H1 (cell line): Measurements from ENCODE around the gene EVA1C. TPM values are rescaled to one million over a fixed set of nuclear protein-coding genes. Genes with fewer than 3 reads are reported as not detected.
"Not testable (repeated sequence)": the region's sequence is repeated elsewhere in the genome, so short reads cannot be mapped to it uniquely, and the experiment has no call there.

ENCODE experiments used
- CTCF ChIA-PET: fragments of 300-600 bp; sonication (Branson Sonifier 250); formaldehyde crosslinking; loops from one replicate; lab custom pipeline; 2021; ENCODE audit not compliant: partially characterized antibody; lab: Charles Lee
- POLR2A ChIA-PET: fragments of 300-600 bp; sonication (Branson Sonifier 250); formaldehyde crosslinking; loops from one replicate; lab custom pipeline; 2021; ENCODE audit warnings: inconsistent platforms; ENCODE audit not compliant: partially characterized antibody; lab: Charles Lee
- DNase-seq, 2 experiments: peaks; one replicate each; pipeline versions ENCODE4 v3.0.0 to v3.0.0-alpha.2; 2010 to 2022; ENCODE audit warnings: low spot score in 2 of 2, low read depth in 1 of 2, mixed read lengths in 1 of 2
- FAIRE-seq: peaks from 2 replicates; lab custom pipeline; 2011; peaks lifted over from hg19 to GRCh38; lab: Jason Lieb, UNC
- H2AFZ ChIP-seq: 2 replicates; pipeline ENCODE4 v1.8.1; 2012; ENCODE audit warnings: low read length, inconsistent platforms
- H2AK5ac ChIP-seq: 2 replicates; pipeline ENCODE4 v1.6.1; 2013; ENCODE audit warnings: low read depth, low read length
- H2BK120ac ChIP-seq: replicated peaks from 2 replicates; pipeline ENCODE3; 2013; ENCODE audit warnings: low read depth, low read length, inconsistent platforms
- H2BK12ac ChIP-seq: 2 replicates; pipeline ENCODE4 v1.6.1; 2013; ENCODE audit warnings: low read depth, low read length
- H2BK15ac ChIP-seq: 2 replicates; pipeline ENCODE4 v1.6.1; 2013; ENCODE audit warnings: low read length
- H2BK20ac ChIP-seq: 2 replicates; pipeline ENCODE4 v1.6.1; 2013; ENCODE audit warnings: low read length
- H2BK5ac ChIP-seq: 2 replicates; pipeline ENCODE4 v1.6.1; 2013; ENCODE audit warnings: low read depth, low read length
- H3K14ac ChIP-seq: 2 replicates; pipeline ENCODE4 v1.6.1; 2013; ENCODE audit warnings: inconsistent platforms; ENCODE audit not compliant: insufficient read length
- H3K18ac ChIP-seq: 2 replicates; pipeline ENCODE4 v1.6.1; 2013; ENCODE audit warnings: low read length; ENCODE audit errors: extremely low read depth
- H3K23ac ChIP-seq: 2 replicates; pipeline ENCODE4 v1.6.1; 2013; ENCODE audit warnings: inconsistent platforms; ENCODE audit not compliant: insufficient read length
- H3K23me2 ChIP-seq: 2 replicates; pipeline ENCODE4 v1.6.1; 2013; ENCODE audit warnings: low read depth, low read length
- H3K27ac ChIP-seq: 2 replicates; pipeline ENCODE4 v1.6.1; 2011; ENCODE audit warnings: low read depth, low read length, inconsistent platforms
- H3K27me3 ChIP-seq, 4 experiments: replicated peaks in 1 of 4; 1 replicate in 1 of 4; 2 replicates in 3 of 4; pipeline versions ENCODE4 v1.6.1 to v1.8.1; 2011 to 2013; ENCODE audit warnings: low read length in 3 of 4, mild to moderate bottlenecking in 3 of 4, inconsistent platforms in 2 of 4, mixed read lengths in 2 of 4, moderate library complexity in 1 of 4; ENCODE audit not compliant: control insufficient read depth in 3 of 4, insufficient read depth in 3 of 4; ENCODE audit errors: extremely low read depth in 1 of 4
- H3K36me3 ChIP-seq, 4 experiments: 2 replicates each; pipeline versions ENCODE4 v1.6.1 to v1.8.1; 2011 to 2013; ENCODE audit warnings: mild to moderate bottlenecking in 4 of 4, low read length in 3 of 4, moderate library complexity in 2 of 4, control low read depth in 1 of 4, inconsistent platforms in 1 of 4; ENCODE audit not compliant: insufficient read depth in 4 of 4, control insufficient read depth in 2 of 4
- H3K4ac ChIP-seq: replicated peaks from 2 replicates; pipeline ENCODE3; 2013; ENCODE audit warnings: low read length, low read depth, mixed read lengths, inconsistent platforms; ENCODE audit not compliant: insufficient read length
- H3K4me1 ChIP-seq, 4 experiments: replicated peaks in 1 of 4; 1 replicate in 1 of 4; 2 replicates in 3 of 4; pipeline versions ENCODE4 v1.6.1 to v1.8.1; 2011 to 2013; ENCODE audit warnings: low read length in 3 of 4, inconsistent platforms in 2 of 4, mixed read lengths in 1 of 4; ENCODE audit not compliant: insufficient read depth in 4 of 4, control insufficient read depth in 3 of 4
- H3K4me2 ChIP-seq, 2 experiments: 2 replicates each; pipeline versions ENCODE4 v1.6.1 to v1.8.1; 2011 to 2013; ENCODE audit warnings: low read depth in 2 of 2, low read length in 2 of 2, control low read depth in 1 of 2, inconsistent platforms in 1 of 2, mild to moderate bottlenecking in 1 of 2; ENCODE audit not compliant: insufficient read depth in 1 of 2
- H3K4me3 ChIP-seq, 4 experiments: fragments of 200-600, 300-600 bp in 1 of 4; sonication (generic), shearing (Covaris generic), sonication (Bioruptor Twin) in 1 of 4; 2 replicates each; pipeline versions ENCODE4 v1.5.1 to v1.8.1; 2011 to 2016; ENCODE audit warnings: low read length in 4 of 4, low read depth in 3 of 4, control low read depth in 2 of 4, inconsistent platforms in 2 of 4, mild to moderate bottlenecking in 2 of 4, mixed read lengths in 1 of 4, moderate library complexity in 1 of 4; ENCODE audit not compliant: insufficient read depth in 2 of 4; ENCODE audit errors: extremely low read depth in 1 of 4
- H3K56ac ChIP-seq: replicated peaks from 2 replicates; pipeline ENCODE3; 2013; ENCODE audit warnings: low read depth, mild to moderate bottlenecking, mixed read lengths, low read length, inconsistent platforms; ENCODE audit not compliant: insufficient read length
- H3K79me1 ChIP-seq: 2 replicates; pipeline ENCODE4 v1.6.1; 2013; ENCODE audit warnings: low read depth, low read length, control low read depth
- H3K79me2 ChIP-seq, 2 experiments: 2 replicates each; pipeline versions ENCODE4 v1.6.1 to v1.8.1; 2012 to 2013; ENCODE audit warnings: low read length in 2 of 2, mild to moderate bottlenecking in 2 of 2, inconsistent platforms in 1 of 2; ENCODE audit not compliant: insufficient read depth in 2 of 2, control insufficient read depth in 1 of 2
- H3K9ac ChIP-seq, 4 experiments: replicated peaks in 1 of 4; 1 replicate in 1 of 4; 2 replicates in 3 of 4; pipeline versions ENCODE4 v1.6.1 to v1.8.1; 2011 to 2013; ENCODE audit warnings: low read depth in 3 of 4, low read length in 3 of 4, control low read depth in 2 of 4, mild to moderate bottlenecking in 2 of 4, moderate library complexity in 2 of 4, inconsistent platforms in 1 of 4; ENCODE audit errors: extremely low read depth in 1 of 4
- H3K9me3 ChIP-seq, 2 experiments: 2 replicates each; pipeline versions ENCODE4 v1.6.1 to v1.8.1; 2012 to 2013; ENCODE audit warnings: mild to moderate bottlenecking in 2 of 2, moderate library complexity in 2 of 2, control low read depth in 1 of 2, inconsistent platforms in 1 of 2, low read depth in 1 of 2, low read length in 1 of 2, mixed read lengths in 1 of 2; ENCODE audit not compliant: insufficient read depth in 2 of 2
- H4K20me1 ChIP-seq, 2 experiments: replicated peaks in 1 of 2; 2 replicates each; pipeline versions ENCODE3 to v1.8.1; 2011 to 2013; ENCODE audit warnings: inconsistent platforms in 2 of 2, low read length in 2 of 2, mild to moderate bottlenecking in 1 of 2; ENCODE audit not compliant: insufficient read depth in 2 of 2, control insufficient read depth in 1 of 2
- H4K5ac ChIP-seq: 2 replicates; pipeline ENCODE4 v1.6.1; 2013; ENCODE audit warnings: low read length, low read depth, mixed read lengths, inconsistent platforms; ENCODE audit not compliant: insufficient read length
- H4K8ac ChIP-seq: 2 replicates; pipeline ENCODE4 v1.8.0; 2013; ENCODE audit warnings: mild to moderate bottlenecking, moderate library complexity, low read length, inconsistent platforms; ENCODE audit not compliant: insufficient read depth; ENCODE audit errors: extremely low read depth
- H4K91ac ChIP-seq: replicated peaks from 2 replicates; pipeline ENCODE3; 2013; ENCODE audit warnings: low read length, mixed read lengths, inconsistent platforms; ENCODE audit not compliant: insufficient read length
- ATF3 ChIP-seq: IDR thresholded peaks from 2 replicates; pipeline ENCODE4 v1.6.1; 2011; ENCODE audit warnings: low read depth, mild to moderate bottlenecking, low read length; ENCODE audit not compliant: insufficient read depth
- CTCF ChIP-seq, 3 experiments: IDR thresholded peaks; 1 replicate in 2 of 3; 2 replicates in 1 of 3; pipeline versions ENCODE4 v1.5.1 to v1.6.1; 2011; ENCODE audit warnings: low read length in 3 of 3, mild to moderate bottlenecking in 3 of 3, inconsistent platforms in 2 of 3, low read depth in 1 of 3, moderate library complexity in 1 of 3; ENCODE audit not compliant: insufficient read depth in 1 of 3; ENCODE audit errors: control extremely low read depth in 1 of 3
- KDM1A ChIP-seq: fragments of 200-600, 300-600 bp; sonication (generic); IDR thresholded peaks from 2 replicates; pipeline ENCODE4 v1.7.1; 2016; ENCODE audit warnings: mild to moderate bottlenecking, low read length, borderline replicate concordance
- NANOG ChIP-seq: IDR thresholded peaks from 2 replicates; pipeline ENCODE4 v1.6.1; 2011; ENCODE audit warnings: low read length, low read depth, mild to moderate bottlenecking, inconsistent platforms; ENCODE audit not compliant: insufficient read depth, poor library complexity, severe bottlenecking
- NRF1 ChIP-seq: IDR thresholded peaks from 2 replicates; pipeline ENCODE4 v1.6.1; 2011; ENCODE audit warnings: mild to moderate bottlenecking, low read depth, low read length, improper control_type of control experiment
- RAD21 ChIP-seq, 2 experiments: IDR thresholded peaks in 1 of 2; conservative IDR thresholded peaks in 1 of 2; 2 replicates each; pipeline ENCODE4 v1.6.1; 2011; ENCODE audit warnings: low read depth in 2 of 2, low read length in 2 of 2, improper control_type of control experiment in 1 of 2, inconsistent platforms in 1 of 2, mild to moderate bottlenecking in 1 of 2, moderate library complexity in 1 of 2
- SIRT6 ChIP-seq: IDR thresholded peaks from one replicate; pipeline ENCODE4 v1.7.1; 2012; ENCODE audit warnings: low read length, inconsistent platforms
- YY1 ChIP-seq: IDR thresholded peaks from 2 replicates; pipeline ENCODE4 v1.6.1; 2011; ENCODE audit warnings: low read depth, mild to moderate bottlenecking, low read length
- WGBS, 2 experiments: shearing (Covaris generic) in 1 of 2; methylation state at CpG; one replicate each; pipeline versions ENCODE4 v1.1.6 to v1.1.7; 2013 to 2015; ENCODE audit warnings: low lambda C conversion rate in 2 of 2, mixed read lengths in 2 of 2, inconsistent platforms in 1 of 2, low coverage in 1 of 2, missing lambda C conversion rate in 1 of 2; ENCODE audit not compliant: insufficient replicate concordance in 2 of 2, insufficient coverage in 1 of 2, insufficient read length in 1 of 2; ENCODE audit errors: extremely low coverage in 1 of 2, missing lambda C conversion rate in 1 of 2; 5-methylcytosine and 5-hydroxymethylcytosine counted together
- polyA plus RNA-seq, 7 experiments: library from polyadenylated mRNA; depleted of rRNA in 3 of 7; stranded (reverse) in 5 of 7; unstranded in 2 of 7; fragments of >200 nt in 5 of 7; fragments of 200-250 nt in 2 of 7; gene quantifications; 1 replicate in 5 of 7; 2 replicates in 1 of 7; 4 replicates in 1 of 7; pipeline versions ENCODE4 v1.2.1 to v1.2.3, GENCODE V29; 2011 to 2013; ENCODE audit warnings: missing spikeins in 2 of 7, mixed read lengths in 2 of 7
- total RNA-seq: library from RNA; stranded (reverse); fragmentation: NEBNext Ultra II Directional; extraction: Animal tissue kit (Norgen Biotek cat#: 25700); gene quantifications from 2 replicates; pipeline ENCODE4 v1.2.1, GENCODE V29; 2021

The EVA1C gene
- total and polyA plus RNA-seq, 2 of the 8 experiments (the other 6 are each of a cell fraction or from before 2014, with no cell fraction given): 2.6 to 3.6 TPM

- TF ChIP-seq ATF3: no peak
- TF ChIP-seq CTCF (IDR thresholded peaks at IDR 0.05; ENCODE audit: control extremely low read depth in 1 of 3, insufficient read depth in 1 of 3, low read depth in 1 of 3, low read length in 3 of 3): no peak
- no peak for TF ChIP-seq SIRT6
- TF ChIP-seq NANOG: no peak
- no peak for TF ChIP-seq YY1
- no peak for TF ChIP-seq RAD21 (IDR thresholded peaks at IDR 0.05 in 1 of 2, conservative IDR thresholded peaks at IDR 0.05 in 1 of 2; ENCODE audit: low read depth in 2 of 2, low read length in 2 of 2)
- no peak for TF ChIP-seq NRF1
- no peak for TF ChIP-seq KDM1A
Measured at GRCh38 chr21:32507342-32507919, 94.9 kb downstream of the EVA1C start (continued).

GRCh38 chr21:32508036-32508435 is 95.5 kb downstream of the EVA1C start:
- POLR2A ChIA-PET: not testable (repeated sequence)

More at GRCh38 chr21:32508036-32508435, 95.5 kb downstream of the EVA1C start:
- H2BK120ac ChIP-seq, H4K20me1 ChIP-seq, DNase-seq, H3K79me2 ChIP-seq, FAIRE-seq, H3K9me3 ChIP-seq, H3K36me3 ChIP-seq, H3K79me1 ChIP-seq, H3K4me3 ChIP-seq, H3K18ac ChIP-seq, H4K91ac ChIP-seq, H2AK5ac ChIP-seq, H3K14ac ChIP-seq, H4K5ac ChIP-seq, H3K4ac ChIP-seq, H3K9ac ChIP-seq, H3K4me2 ChIP-seq, H3K27ac ChIP-seq, H3K23ac ChIP-seq, H4K8ac ChIP-seq, H3K23me2 ChIP-seq, H2BK12ac ChIP-seq, H2BK5ac ChIP-seq, H2AFZ ChIP-seq, H2BK20ac ChIP-seq, H2BK15ac ChIP-seq, H3K56ac ChIP-seq, H3K4me1 ChIP-seq, H3K27me3 ChIP-seq: not testable (repeated sequence)
- WGBS, 2 experiments: 69% methylated on average over 4 of the region's 4 CpGs; no CpG with 5 or more reads in 1 of the 2 experiments
- CTCF ChIA-PET: interaction anchor here (1.0 to 1.7 kb wide), 5 partner anchors 9 to 64 kb away, joined by 3 to 5 read pairs (median 3); no protein-coding TSS in a partner anchor
